B cell (primary cell): ENCODE measurements around the gene AGR3. TPM values are rescaled to one million over a fixed set of nuclear protein-coding genes. Genes with fewer than 3 reads are reported as not detected.

Experiments used
- ATAC-seq: fragments of 200-7000 bp; cut with Tn5 transposase; one replicate; pipeline ENCODE4 v1.10.0; 2021; ENCODE audit warnings: low read depth, mild to moderate bottlenecking, moderate number of reproducible peaks, moderate library complexity
- CTCF ChIA-PET: fragments of 350-600 bp; sonication (Branson Sonifier 250); formaldehyde crosslinking; loops from one replicate; lab custom pipeline; 2021; ENCODE audit warnings: antibody characterized with exemption, inconsistent platforms; lab: Charles Lee
- POLR2A ChIA-PET: fragments of 350-600 bp; sonication (Branson Sonifier 250); formaldehyde crosslinking; loops from one replicate; lab custom pipeline; 2021; ENCODE audit warnings: antibody characterized with exemption; lab: Charles Lee
- DNase-seq: peaks from one replicate; pipeline ENCODE4 v3.0.0; 2013
- H2AFZ ChIP-seq: 2 replicates; pipeline ENCODE4 v1.6.1; 2012; ENCODE audit warnings: mild to moderate bottlenecking, low read depth, low read length; ENCODE audit not compliant: insufficient read depth, poor library complexity, severe bottlenecking
- H3K27ac ChIP-seq, 2 donors: 1 replicate in 1 of 2; 2 replicates in 1 of 2; pipeline ENCODE4 v1.5.1; 2012 to 2013; ENCODE audit warnings: low read length in 2 of 2, mild to moderate bottlenecking in 2 of 2, moderate library complexity in 1 of 2
- H3K27me3 ChIP-seq, 4 experiments: fragments of 200-600 bp in 1 of 4; sonication (generic) in 1 of 4; replicated peaks in 1 of 4; 1 replicate in 2 of 4; 2 replicates in 2 of 4; pipeline versions ENCODE4 v1.6.1 to v1.7.0; 2013 to 2016; ENCODE audit warnings: low read length in 3 of 4, mild to moderate bottlenecking in 2 of 4, mixed read lengths in 1 of 4, moderate library complexity in 1 of 4; ENCODE audit not compliant: insufficient read depth in 4 of 4, control insufficient read depth in 3 of 4; ENCODE audit errors: control extremely low read depth in 1 of 4
- H3K36me3 ChIP-seq, 2 experiments: replicated peaks in 1 of 2; 1 replicate in 1 of 2; 2 replicates in 1 of 2; pipeline versions ENCODE4 v1.6.1 to v1.7.1; 2013; ENCODE audit warnings: low read length in 1 of 2; ENCODE audit not compliant: insufficient read depth in 2 of 2, control insufficient read depth in 1 of 2; ENCODE audit errors: control extremely low read depth in 1 of 2, extremely low read depth in 1 of 2
- H3K4me1 ChIP-seq, 2 donors: fragments of 200-600 bp in 1 of 2; sonication (generic) in 1 of 2; 1 replicate in 1 of 2; 2 replicates in 1 of 2; pipeline versions ENCODE4 v1.5.1 to v1.6.1; 2013 to 2017; ENCODE audit warnings: low read length in 2 of 2; ENCODE audit not compliant: control insufficient read depth in 2 of 2, insufficient read depth in 2 of 2
- H3K4me2 ChIP-seq: replicated peaks from 2 replicates; pipeline ENCODE3; 2012; ENCODE audit warnings: mild to moderate bottlenecking, low read depth, low read length; ENCODE audit not compliant: poor library complexity, severe bottlenecking
- H3K4me3 ChIP-seq, 5 experiments: fragments of 200-600 bp in 1 of 5; sonication (generic) in 1 of 5; 1 replicate in 3 of 5; 2 replicates in 2 of 5; pipeline versions ENCODE4 v1.5.1 to v1.7.0; 2011 to 2016; ENCODE audit warnings: low read length in 4 of 5, mild to moderate bottlenecking in 4 of 5, low read depth in 2 of 5, control low read depth in 1 of 5, moderate library complexity in 1 of 5; ENCODE audit not compliant: insufficient read depth in 1 of 5; ENCODE audit errors: control extremely low read depth in 1 of 5, extremely low read depth in 1 of 5
- H3K79me2 ChIP-seq: fragments of 200-600 bp; sonication (generic); one replicate; pipeline ENCODE4 v1.6.0; 2016; ENCODE audit warnings: low read length; ENCODE audit not compliant: control insufficient read depth, insufficient read depth
- H3K9ac ChIP-seq: fragments of 200-600 bp; sonication (generic); 2 replicates; pipeline ENCODE4 v1.6.1; 2017; ENCODE audit warnings: mild to moderate bottlenecking, low read length, moderate library complexity
- H3K9me3 ChIP-seq, 3 donors: one replicate each; pipeline versions ENCODE4 v1.6.1 to v1.7.1; 2013; ENCODE audit warnings: low read length in 2 of 3; ENCODE audit not compliant: control insufficient read depth in 2 of 3, insufficient read depth in 1 of 3; ENCODE audit errors: control extremely low read depth in 1 of 3
- H4K20me1 ChIP-seq: 2 replicates; pipeline ENCODE4 v1.6.0; 2012; ENCODE audit warnings: mild to moderate bottlenecking, low read length; ENCODE audit not compliant: insufficient read depth, control insufficient read depth, poor library complexity, severe bottlenecking
- H3K27ac Mint-ChIP-seq: one replicate; pipeline ENCODE4 v1.8.0; 2021; ENCODE audit warnings: mixed read lengths
- H3K27me3 Mint-ChIP-seq: one replicate; pipeline ENCODE4 v1.8.0; 2021; ENCODE audit warnings: mixed read lengths
- H3K4me1 Mint-ChIP-seq: one replicate; pipeline ENCODE4 v1.8.0; 2021; ENCODE audit warnings: mixed read lengths
- H3K4me3 Mint-ChIP-seq: one replicate; pipeline ENCODE4 v1.8.0; 2021; ENCODE audit warnings: mixed read lengths
- H3K9me3 Mint-ChIP-seq: one replicate; pipeline ENCODE4 v1.8.0; 2022; ENCODE audit warnings: mixed read lengths; ENCODE audit not compliant: insufficient read depth
- CTCF ChIP-seq: fragments of 200-600 bp; IDR thresholded peaks from one replicate; pipeline ENCODE4 v1.8.0; 2022; ENCODE audit warnings: antibody characterized with exemption, mild to moderate bottlenecking
- EZH2 ChIP-seq: IDR thresholded peaks from 2 replicates; pipeline ENCODE4 v1.6.1; 2012; ENCODE audit warnings: borderline replicate concordance, low read depth, mild to moderate bottlenecking, moderate library complexity, low read length; ENCODE audit not compliant: insufficient read depth, poor library complexity, severe bottlenecking
- WGBS: methylation state at CpG from one replicate; pipeline ENCODE4 v1.1.5; 2013; ENCODE audit warnings: missing lambda C conversion rate; ENCODE audit not compliant: insufficient coverage; 5-methylcytosine and 5-hydroxymethylcytosine counted together
- intact Hi-C: fragments of 100-400 bp; cut with micrococcal nuclease; formaldehyde crosslinking; loops from one replicate; pipeline ENCODE4 v1.10.0; 2022
- polyA plus RNA-seq: library from polyadenylated mRNA; depleted of rRNA; stranded (reverse); fragments of >200 nt; gene quantifications from 2 replicates; pipeline ENCODE4 v1.2.3, GENCODE V29; 2012
- total RNA-seq, 2 donors: library from RNA; stranded (reverse); fragments of 120-200 nt in 1 of 2; gene quantifications; 1 replicate in 1 of 2; 2 replicates in 1 of 2; pipeline versions ENCODE4 v1.2.3 to v1.2.4, GENCODE V29; 2013 to 2022

AGR3 gene
- total and polyA plus RNA-seq, 2 donors (not counting 1 experiment from before 2014, with no cell fraction given) = not detected

DNA sequence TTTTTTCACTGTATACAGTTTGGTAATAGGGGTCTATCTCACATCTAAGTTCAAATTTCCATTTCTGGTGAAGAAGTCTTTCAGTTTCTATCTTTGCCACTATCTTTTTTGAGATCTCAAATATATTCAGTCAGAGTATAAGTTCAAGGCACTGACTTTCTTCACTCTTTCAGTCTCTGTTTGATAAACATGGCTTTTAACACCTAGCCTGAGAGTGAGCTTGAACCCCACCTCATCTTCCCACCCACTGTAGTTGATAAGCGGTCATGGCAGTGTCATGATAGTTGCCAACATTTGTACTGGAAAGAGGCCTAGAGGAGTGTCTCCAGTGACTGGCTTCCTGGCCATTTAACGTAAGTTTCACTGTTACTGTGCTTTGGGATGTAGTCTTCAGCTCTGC is 41.2 kb upstream of the AGR3 start:
- no peaks in the 10 kb centered on the region for H3K9me3 Mint-ChIP-seq
- H3K9ac ChIP-seq = no peak overlapping the region
- H3K36me3 ChIP-seq = no peaks in the 10 kb centered on the region
- H3K4me1 ChIP-seq = peaks cover 7 to 18% of the 10 kb centered on the region in 2 donors
- H3K9me3 ChIP-seq = no peaks in the 10 kb centered on the region
- H4K20me1 ChIP-seq = no peaks in the 10 kb centered on the region
- DNase-seq = no peak
- H3K27ac ChIP-seq = no peak overlapping the region
- H3K4me2 ChIP-seq = no peak overlapping the region
- POLR2A ChIA-PET = interaction anchor here (0.5 kb wide), 1 partner anchor 277 kb away, joined by 4 read pairs; the partner anchor contains the start of gene BZW2
- H3K27me3 Mint-ChIP-seq = peaks cover 10% of the 10 kb centered on the region
- H3K4me1 Mint-ChIP-seq = peaks cover 20% of the 10 kb centered on the region
- ATAC-seq = no peak
- no peak overlapping the region for H2AFZ ChIP-seq
- CTCF ChIA-PET = interaction anchor here (0.7 to 2.1 kb wide), 4 partner anchors 20 to 378 kb away, joined by 3 to 8 read pairs (median 4); no protein-coding TSS in a partner anchor
- no peak for TF ChIP-seq EZH2
- TF ChIP-seq CTCF = no peak
- 100% methylated on average over 1 of the region's 2 CpGs for whole genome bisulfite sequencing
- H3K4me3 Mint-ChIP-seq = no peak overlapping the region
- H3K27ac Mint-ChIP-seq = no peak overlapping the region
- intact Hi-C loops = no loop called here
- H3K4me3 ChIP-seq = no peak overlapping the region
- no peaks in the 10 kb centered on the region for H3K79me2 ChIP-seq
- peaks cover 0 to 10% (median 1%) of the 10 kb centered on the region in 4 experiments for H3K27me3 ChIP-seq

- TF ChIP-seq EZH2 = no peak
- H3K4me2 ChIP-seq = no peak overlapping the region
- Mint-ChIP-seq H3K4me1 (peaks cover 26% of the 10 kb centered on the region), H3K27me3 (peaks cover 2% of the 10 kb centered on the region), H3K27ac (no peak overlapping the region), H3K9me3 (no peaks in the 10 kb centered on the region), H3K4me3 (peak overlapping the region; percentile 3)
- intact Hi-C loops = no loop called here
- POLR2A ChIA-PET = no interaction called here
- CTCF ChIA-PET = interaction anchor here (0.9 to 2.7 kb wide), 5 partner anchors 8 to 227 kb away, joined by 5 to 18 read pairs (median 8); no protein-coding TSS in a partner anchor
- ATAC-seq (no peak), DNase-seq (no peak)
- H3K27ac ChIP-seq = no peak overlapping the region
- H2AFZ ChIP-seq = no peak overlapping the region
- no peak overlapping the region for H3K4me3 ChIP-seq
- H3K9me3 ChIP-seq = no peaks in the 10 kb centered on the region
- no CpG with 5 or more reads among the region's 3 CpGs for WGBS
- peaks cover 8 to 23% of the 10 kb centered on the region in 2 donors for H3K4me1 ChIP-seq
- H3K9ac ChIP-seq = no peak overlapping the region
- H4K20me1 ChIP-seq = no peaks in the 10 kb centered on the region
- H3K36me3 ChIP-seq = no peaks in the 10 kb centered on the region
- H3K79me2 ChIP-seq = no peaks in the 10 kb centered on the region
- peaks cover 0 to 5% (median 0%) of the 10 kb centered on the region in 4 experiments for H3K27me3 ChIP-seq
These were observed 40.0 kb upstream of the AGR3 start for GRCh38 chr7:16921644-16922257.
